Neural progenitor cell (in vitro differentiated cells): ENCODE measurements around the gene LRRC18.

Source experiments
- EZH2 ChIP-seq: fragments of 200-600 bp; sonication (generic); IDR thresholded peaks from 2 replicates; pipeline ENCODE4 v1.6.1; 2017; ENCODE audit warnings: antibody characterized with exemption, mild to moderate bottlenecking, moderate library complexity
- EZH2phosphoT487 ChIP-seq: fragments of 200-600 bp; sonication (generic); IDR thresholded peaks from 2 replicates; pipeline ENCODE4 v1.6.1; 2017; ENCODE audit warnings: antibody characterized with exemption
- TF ChIP-seq, protein P1 (sequence below): fragments of 200-600 bp; sonication (generic); IDR thresholded peaks from 2 replicates; pipeline ENCODE4 v1.5.1; 2017; ENCODE audit warnings: antibody characterized with exemption, mild to moderate bottlenecking

DNA sequence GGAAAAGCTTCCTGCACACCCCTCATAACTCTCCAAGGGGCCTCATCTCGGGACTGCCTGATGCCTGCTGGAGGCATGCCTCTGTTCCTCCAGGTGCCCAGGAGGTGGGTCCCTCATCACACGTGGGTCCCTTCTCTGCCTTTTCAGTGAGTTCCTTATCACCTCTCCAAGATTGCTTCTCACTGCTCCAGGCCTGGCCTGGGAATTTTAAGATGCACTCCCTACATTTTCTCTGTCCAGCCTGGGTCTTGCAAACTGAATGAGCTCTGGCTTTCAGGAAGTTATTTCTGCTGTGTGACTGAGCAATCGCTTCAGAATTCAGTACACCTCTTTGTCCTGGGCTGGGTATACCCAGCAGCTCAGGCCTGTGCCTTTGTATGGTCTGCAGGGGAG, 43.8 kb downstream of the LRRC18 start:
- TF ChIP-seq EZH2 (no peak), EZH2phosphoT487 (no peak)
- TF ChIP-seq, protein P1, sequence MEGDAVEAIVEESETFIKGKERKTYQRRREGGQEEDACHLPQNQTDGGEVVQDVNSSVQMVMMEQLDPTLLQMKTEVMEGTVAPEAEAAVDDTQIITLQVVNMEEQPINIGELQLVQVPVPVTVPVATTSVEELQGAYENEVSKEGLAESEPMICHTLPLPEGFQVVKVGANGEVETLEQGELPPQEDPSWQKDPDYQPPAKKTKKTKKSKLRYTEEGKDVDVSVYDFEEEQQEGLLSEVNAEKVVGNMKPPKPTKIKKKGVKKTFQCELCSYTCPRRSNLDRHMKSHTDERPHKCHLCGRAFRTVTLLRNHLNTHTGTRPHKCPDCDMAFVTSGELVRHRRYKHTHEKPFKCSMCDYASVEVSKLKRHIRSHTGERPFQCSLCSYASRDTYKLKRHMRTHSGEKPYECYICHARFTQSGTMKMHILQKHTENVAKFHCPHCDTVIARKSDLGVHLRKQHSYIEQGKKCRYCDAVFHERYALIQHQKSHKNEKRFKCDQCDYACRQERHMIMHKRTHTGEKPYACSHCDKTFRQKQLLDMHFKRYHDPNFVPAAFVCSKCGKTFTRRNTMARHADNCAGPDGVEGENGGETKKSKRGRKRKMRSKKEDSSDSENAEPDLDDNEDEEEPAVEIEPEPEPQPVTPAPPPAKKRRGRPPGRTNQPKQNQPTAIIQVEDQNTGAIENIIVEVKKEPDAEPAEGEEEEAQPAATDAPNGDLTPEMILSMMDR, result no peak
